Purkinje cell (primary cell): ENCODE measurements around the gene ZNF610. TPM values are rescaled to one million over a fixed set of nuclear protein-coding genes. Genes with fewer than 3 reads are reported as not detected.

Experiments used
- polyA plus RNA-seq: library from polyadenylated mRNA; unstranded; fragments of >200 nt; fragmentation: Nextera tagmentation; gene quantifications from 2 replicates; pipeline ENCODE4 v1.2.1, GENCODE V29; 2014

ZNF610 gene
- polyA plus RNA-seq, result 11.7 and 17.8 TPM in 2 replicates

GRCh38 chr19:52336117-52336790, at the start of gene ZNF610:
Gene ZNF610, plus strand, starts transcription at chr19:52336243. Its CDS starts 12,930 bp downstream, at chr19:52349173.

GRCh38 chr19:52296773-52297600, 39.1 kb upstream of the ZNF610 start, which contains the start of gene ZNF480:
Gene ZNF480, plus strand, starts transcription at chr19:52297169. Its CDS starts 3,244 bp downstream, at chr19:52300413.

GRCh38 chr19:52369559-52370340, 33.7 kb downstream of the ZNF610 start, which contains the start of gene ZNF880:
Gene ZNF880, plus strand, starts transcription at chr19:52369923. Its CDS starts 43 bp downstream, at chr19:52369966.

GRCh38 chr19:52397310-52398080, 61.5 kb downstream of the ZNF610 start, which contains the start of gene ZNF528:
Gene ZNF528, plus strand, starts transcription at chr19:52397849. Its CDS starts 4,165 bp downstream, at chr19:52402014.

Other genes with a start within 250 kb of the ZNF610 start
- gene ZNF841, start 240.5 kb upstream of the ZNF610 start, polyA plus RNA-seq, result 6.1 and 9.7 TPM in 2 replicates
- 3.1 and 8.1 TPM in 2 replicates for gene ZNF616, start 196.3 kb upstream of the ZNF610 start, polyA plus RNA-seq
- gene ZNF836, start 164.6 kb upstream of the ZNF610 start, polyA plus RNA-seq, result 12.4 and 18.1 TPM in 2 replicates
- 326 and 447 TPM in 2 replicates for gene PPP2R1A, start 146.2 kb upstream of the ZNF610 start, polyA plus RNA-seq
- gene ZNF766, start 66.7 kb upstream of the ZNF610 start, polyA plus RNA-seq, result 2.4 and 11.6 TPM in 2 replicates
- gene ZNF480, start 39.1 kb upstream of the ZNF610 start, polyA plus RNA-seq, result 3.7 and 10.3 TPM in 2 replicates
- 50.3 and 65.8 TPM in 2 replicates for gene ZNF880, start 33.7 kb downstream of the ZNF610 start, polyA plus RNA-seq
- gene ZNF528, start 61.6 kb downstream of the ZNF610 start, polyA plus RNA-seq, result 16.5 and 41.8 TPM in 2 replicates
- 0.73 and 0.85 TPM in 2 replicates for gene ZNF534, start 92.9 kb downstream of the ZNF610 start, polyA plus RNA-seq
- 3.5 and 4.1 TPM in 2 replicates for gene ZNF578, start 117.3 kb downstream of the ZNF610 start, polyA plus RNA-seq
- gene ZNF808, start 191.4 kb downstream of the ZNF610 start, polyA plus RNA-seq, result 13.8 and 17.9 TPM in 2 replicates
- 2.8 and 6.1 TPM in 2 replicates for gene ZNF701, start 234.0 kb downstream of the ZNF610 start, polyA plus RNA-seq